Ovary (tissue), 3 donors: Measurements from ENCODE around the gene CXCL9.

Experiments used
- EP300 ChIP-seq: sonication (generic); formaldehyde crosslinking; IDR thresholded peaks from one replicate; pipeline ENCODE4 v1.6.1; 2017; ENCODE audit warnings: antibody characterized with exemption
- POLR2A ChIP-seq: fragments of 450-650 bp; IDR thresholded peaks from one replicate; pipeline ENCODE4 v1.6.1; 2017; ENCODE audit warnings: antibody characterized with exemption, mild to moderate bottlenecking, moderate library complexity
- TF ChIP-seq, protein P1 (sequence below), 3 donors: fragments of 450-650 bp in 2 of 3; fragments of 200-600 bp in 1 of 3; IDR thresholded peaks; one replicate each; pipeline versions ENCODE4 v1.5.1 to v1.8.0; 2016 to 2022; ENCODE audit warnings: antibody characterized with exemption in 3 of 3, mild to moderate bottlenecking in 1 of 3
- donor health status: DM: no; HTN: no; CAD: no.

GRCh38 chr4:76028350-76028765 is 21.0 kb upstream of the CXCL9 start:
- TF ChIP-seq, protein P1, sequence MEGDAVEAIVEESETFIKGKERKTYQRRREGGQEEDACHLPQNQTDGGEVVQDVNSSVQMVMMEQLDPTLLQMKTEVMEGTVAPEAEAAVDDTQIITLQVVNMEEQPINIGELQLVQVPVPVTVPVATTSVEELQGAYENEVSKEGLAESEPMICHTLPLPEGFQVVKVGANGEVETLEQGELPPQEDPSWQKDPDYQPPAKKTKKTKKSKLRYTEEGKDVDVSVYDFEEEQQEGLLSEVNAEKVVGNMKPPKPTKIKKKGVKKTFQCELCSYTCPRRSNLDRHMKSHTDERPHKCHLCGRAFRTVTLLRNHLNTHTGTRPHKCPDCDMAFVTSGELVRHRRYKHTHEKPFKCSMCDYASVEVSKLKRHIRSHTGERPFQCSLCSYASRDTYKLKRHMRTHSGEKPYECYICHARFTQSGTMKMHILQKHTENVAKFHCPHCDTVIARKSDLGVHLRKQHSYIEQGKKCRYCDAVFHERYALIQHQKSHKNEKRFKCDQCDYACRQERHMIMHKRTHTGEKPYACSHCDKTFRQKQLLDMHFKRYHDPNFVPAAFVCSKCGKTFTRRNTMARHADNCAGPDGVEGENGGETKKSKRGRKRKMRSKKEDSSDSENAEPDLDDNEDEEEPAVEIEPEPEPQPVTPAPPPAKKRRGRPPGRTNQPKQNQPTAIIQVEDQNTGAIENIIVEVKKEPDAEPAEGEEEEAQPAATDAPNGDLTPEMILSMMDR (IDR thresholded peaks at IDR 0.05), result no peak
- TF ChIP-seq POLR2A (no peak), EP300 (no peak)
